GM12801 (cell line): ENCODE results near the gene C10orf105.

Experiments used
- TF ChIP-seq, protein P1 (sequence below): IDR thresholded peaks from one replicate; pipeline ENCODE4 v1.5.1; 2011; ENCODE audit warnings: control low read depth; ENCODE audit not compliant: insufficient read length; ENCODE audit errors: extremely low read depth

Gene C10orf105

DNA sequence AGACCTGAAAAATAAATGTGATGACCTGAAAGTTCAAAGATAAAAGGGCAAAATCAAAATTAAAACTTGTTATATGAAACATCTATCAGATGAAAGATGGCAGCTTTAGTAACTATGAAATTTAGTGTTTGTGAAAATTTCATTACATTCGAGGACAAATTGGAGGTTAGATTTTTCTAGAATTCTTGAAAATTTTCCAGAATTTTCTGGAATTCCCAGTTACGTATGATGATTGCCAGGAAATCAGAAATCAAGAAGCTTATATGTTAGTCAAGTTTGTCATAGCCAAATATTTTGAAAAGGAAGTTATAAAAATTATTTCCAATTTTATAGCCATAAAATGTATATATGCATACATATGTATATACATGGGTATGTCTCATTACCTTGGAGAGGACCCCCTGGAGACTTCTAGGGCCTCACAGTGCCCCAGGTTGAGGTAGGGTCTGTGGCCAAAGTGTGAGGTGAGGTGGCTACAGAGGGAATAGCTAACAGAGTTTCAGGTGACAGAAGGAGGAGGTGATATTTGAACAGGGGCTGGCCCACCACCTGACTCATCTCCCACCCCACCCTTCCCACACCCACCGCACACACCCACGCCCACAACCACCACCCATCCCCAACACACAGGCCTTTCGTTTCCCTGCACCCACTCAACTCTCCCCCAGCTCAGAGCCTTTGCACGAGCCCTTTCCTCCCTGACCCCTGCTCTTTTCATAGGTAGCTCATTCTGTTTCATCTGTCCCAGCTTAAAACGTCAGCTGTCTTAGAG is 21.5 kb downstream of the C10orf105 start:
- TF ChIP-seq, protein P1, sequence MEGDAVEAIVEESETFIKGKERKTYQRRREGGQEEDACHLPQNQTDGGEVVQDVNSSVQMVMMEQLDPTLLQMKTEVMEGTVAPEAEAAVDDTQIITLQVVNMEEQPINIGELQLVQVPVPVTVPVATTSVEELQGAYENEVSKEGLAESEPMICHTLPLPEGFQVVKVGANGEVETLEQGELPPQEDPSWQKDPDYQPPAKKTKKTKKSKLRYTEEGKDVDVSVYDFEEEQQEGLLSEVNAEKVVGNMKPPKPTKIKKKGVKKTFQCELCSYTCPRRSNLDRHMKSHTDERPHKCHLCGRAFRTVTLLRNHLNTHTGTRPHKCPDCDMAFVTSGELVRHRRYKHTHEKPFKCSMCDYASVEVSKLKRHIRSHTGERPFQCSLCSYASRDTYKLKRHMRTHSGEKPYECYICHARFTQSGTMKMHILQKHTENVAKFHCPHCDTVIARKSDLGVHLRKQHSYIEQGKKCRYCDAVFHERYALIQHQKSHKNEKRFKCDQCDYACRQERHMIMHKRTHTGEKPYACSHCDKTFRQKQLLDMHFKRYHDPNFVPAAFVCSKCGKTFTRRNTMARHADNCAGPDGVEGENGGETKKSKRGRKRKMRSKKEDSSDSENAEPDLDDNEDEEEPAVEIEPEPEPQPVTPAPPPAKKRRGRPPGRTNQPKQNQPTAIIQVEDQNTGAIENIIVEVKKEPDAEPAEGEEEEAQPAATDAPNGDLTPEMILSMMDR, result no peak

DNA sequence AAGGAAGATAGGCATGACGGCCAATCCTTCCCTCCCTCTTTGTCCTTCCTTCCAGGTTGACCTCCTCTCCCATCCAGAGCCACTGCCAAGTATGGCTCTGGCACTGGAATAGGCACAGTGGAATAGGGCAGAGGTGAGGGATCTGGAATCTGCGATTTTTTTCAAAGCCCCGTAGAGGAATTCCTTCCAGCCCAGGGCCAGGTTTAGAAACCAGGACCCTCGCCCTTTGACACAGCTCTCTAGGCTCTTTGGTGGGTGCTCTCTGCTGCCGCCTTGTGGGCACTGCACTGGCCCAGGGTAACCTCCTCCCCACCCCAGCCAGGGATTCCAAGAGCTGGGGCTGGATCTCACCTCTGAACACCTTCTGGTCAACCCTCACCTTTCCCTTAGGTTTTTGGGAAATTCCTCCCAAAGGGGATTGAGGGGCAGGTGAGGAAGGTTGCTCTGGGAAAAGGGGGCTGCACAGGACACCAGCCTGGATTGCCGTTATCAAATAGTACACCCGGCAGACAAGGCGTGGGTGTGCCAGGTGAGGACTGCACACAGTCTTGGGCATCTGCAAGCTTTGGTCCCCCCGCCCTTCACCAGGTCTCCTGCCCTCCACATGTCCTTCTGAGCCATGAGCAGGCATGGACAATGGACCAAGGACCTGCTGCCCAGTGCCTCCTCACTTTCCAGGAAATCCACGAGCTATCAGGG is 22.8 kb downstream of the C10orf105 start:
- TF ChIP-seq, protein P1, result peak; percentile 33

DNA sequence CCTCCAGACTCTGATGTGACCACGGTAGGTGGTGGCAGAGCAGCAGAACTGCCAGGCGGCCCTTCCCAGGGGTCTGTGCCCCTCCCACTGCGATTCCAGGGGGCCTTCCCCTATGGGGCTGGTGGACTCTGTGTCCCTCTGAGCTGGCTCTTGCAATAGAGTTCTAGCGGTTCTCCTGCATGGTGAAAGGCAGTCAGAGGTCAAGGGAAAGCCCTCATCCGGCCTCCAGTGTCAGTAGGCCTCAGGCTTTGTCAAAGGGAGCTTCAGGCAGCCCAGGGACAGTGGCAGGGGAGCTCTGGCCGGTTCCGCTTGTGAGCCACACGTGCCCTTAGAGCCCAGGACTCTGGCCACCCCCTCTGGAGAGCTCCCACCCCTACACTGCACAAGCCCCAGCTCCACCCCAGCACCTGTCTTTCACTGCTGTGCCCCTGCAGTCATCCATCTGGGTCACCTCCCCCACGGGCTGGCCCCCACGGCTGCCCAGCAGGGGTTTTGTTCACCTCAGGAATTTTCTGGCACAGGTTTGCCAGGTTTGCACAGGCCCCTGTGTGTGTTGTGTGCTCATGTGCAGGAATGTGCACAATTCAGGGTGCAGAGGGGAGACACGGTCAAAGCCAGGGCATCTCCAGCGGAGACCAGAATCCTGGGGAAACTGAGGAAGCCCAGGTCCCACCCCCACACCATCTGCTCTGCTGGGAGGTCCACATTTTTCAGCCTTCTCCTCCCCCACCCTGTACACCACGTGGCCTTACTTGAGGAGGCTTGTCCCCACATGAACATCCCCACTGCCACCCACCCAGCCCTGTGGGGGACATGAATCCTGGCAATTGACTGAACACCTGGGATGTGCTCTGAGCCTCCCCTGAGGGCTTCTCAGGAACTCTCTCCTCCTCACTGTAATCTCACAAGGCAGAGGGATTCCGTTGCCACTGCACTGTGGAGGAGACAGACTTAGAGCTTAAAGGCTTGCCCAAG is 23.8 kb downstream of the C10orf105 start:
- TF ChIP-seq, protein P1, result no peak

DNA sequence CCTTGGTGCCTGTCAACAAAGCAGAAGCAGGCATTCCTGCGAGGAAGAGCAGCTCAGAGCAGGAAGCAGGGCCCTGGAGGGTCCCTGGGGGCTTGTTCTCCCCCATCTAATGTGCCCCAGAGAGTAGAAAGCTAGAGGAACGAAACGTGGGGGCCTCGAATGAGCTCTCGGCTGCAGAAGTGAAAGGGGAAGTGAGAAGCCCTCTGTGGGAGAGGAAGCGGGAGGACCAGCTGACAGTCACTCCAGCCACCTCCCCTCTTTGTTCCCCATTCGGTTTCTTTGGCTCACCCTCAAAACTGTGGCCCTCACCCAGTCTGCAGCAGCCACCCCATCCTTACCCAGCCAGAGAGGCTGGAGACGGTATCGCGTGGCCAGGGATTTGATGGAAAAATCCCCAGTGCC is 25.0 kb downstream of the C10orf105 start:
- TF ChIP-seq, protein P1, result no peak

DNA sequence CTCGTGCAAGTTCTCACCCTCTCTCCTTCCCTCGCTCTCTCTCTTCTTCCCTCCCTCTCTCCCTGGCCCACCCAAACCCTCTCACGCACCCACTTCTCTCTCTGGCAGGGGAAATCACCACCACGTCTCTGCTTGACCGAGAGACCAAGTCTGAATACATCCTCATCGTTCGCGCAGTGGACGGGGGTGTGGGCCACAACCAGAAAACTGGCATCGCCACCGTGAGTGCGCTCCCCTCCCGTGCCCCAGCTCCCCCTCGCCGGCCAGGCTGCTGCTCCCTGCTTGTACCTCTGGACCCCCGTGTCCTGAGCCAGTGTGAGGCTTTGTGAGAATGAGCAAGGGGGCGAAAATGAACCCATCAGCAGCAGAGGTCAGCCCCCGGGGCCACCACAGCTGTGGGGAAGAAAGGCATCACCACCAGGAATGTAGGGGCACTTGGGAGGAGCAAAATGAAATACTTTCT is 25.5 kb downstream of the C10orf105 start:
- TF ChIP-seq, protein P1, result no peak

DNA sequence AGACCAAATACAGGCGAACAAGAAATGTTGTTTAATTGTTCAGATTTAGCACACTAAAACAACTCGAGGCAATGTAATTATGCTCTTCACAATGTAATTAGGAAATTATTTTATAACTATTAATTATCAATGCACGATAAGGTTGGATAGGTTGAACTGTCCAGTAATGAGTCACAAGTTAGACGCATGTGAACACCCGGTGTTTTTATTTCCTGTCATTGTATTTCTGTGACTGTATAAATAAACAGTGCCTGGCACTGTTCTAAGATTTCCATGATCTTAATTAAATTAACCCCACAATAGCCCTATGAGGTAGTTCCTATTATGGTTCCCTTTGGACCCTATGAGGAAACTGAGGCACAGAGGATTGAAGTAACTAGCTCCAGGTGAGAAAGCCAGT is 26.2 kb downstream of the C10orf105 start:
- TF ChIP-seq, protein P1, result no peak

DNA sequence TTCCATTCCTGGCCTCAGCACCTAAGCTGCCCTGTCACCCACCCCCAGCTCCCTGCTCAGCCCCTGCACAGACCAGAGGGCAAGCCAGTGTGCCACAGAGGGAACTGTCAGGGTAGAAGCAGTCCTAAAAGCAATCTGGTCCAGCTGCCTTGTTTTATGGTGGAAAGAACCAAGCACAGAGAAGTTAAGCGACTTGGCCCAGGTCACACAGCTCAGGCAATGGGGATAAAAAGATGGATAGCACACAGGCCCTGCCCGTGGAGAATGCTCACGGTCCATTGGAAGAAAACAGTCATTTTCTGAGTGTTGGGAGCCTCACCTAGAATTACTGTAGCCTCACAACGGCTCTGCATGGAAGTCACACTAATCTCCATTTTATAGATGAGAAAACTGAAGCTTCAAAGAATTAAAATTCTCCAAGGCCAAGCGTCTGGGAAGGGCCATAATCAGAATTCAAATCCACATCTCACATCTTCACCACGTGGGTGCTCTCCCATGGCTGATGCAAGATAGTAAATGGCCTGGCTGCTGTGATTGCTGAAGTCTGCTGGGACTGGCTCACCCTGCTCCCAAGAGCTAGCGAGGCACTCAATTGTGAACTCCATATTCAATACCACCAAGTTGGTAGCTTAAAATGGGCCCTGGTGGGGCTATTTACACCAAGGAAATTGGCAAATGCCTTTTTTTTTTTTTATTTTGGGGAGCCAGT is 26.8 kb downstream of the C10orf105 start:
- TF ChIP-seq, protein P1, result no peak
